GM12873 (cell line): ENCODE results near the gene PTRHD1.

ENCODE experiments used
- TF ChIP-seq, protein P1 (sequence below): IDR thresholded peaks from 2 replicates; pipeline ENCODE4 v1.5.1; 2012; ENCODE audit warnings: low read depth, mild to moderate bottlenecking, moderate library complexity, low read length, control low read depth; ENCODE audit not compliant: insufficient read depth; ENCODE audit errors: missing control alignments

The PTRHD1 gene

DNA sequence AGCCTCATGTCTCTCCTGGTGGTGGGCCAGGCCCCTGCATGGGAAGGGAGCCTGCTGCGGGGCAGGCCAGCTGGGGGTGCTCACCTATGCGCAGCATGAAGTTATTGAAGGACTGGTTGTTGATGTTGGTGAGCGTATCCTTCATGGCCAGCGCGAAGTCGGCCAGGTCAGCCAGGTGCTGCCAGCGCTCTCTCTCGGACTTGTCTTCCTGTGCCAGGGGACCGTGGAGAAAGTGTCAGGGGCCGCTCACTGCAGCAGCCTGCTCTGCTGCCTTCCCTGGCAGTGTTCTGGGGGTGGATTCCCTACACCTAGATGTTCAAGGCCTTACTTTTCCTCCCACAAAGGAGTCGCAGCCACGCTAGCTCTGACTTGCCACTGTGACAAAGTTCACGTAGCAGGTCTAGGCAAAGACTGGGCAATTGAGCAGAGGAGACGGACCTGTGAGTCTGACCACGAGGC lies 28.3 kb upstream of the PTRHD1 start:
- TF ChIP-seq, protein P1, sequence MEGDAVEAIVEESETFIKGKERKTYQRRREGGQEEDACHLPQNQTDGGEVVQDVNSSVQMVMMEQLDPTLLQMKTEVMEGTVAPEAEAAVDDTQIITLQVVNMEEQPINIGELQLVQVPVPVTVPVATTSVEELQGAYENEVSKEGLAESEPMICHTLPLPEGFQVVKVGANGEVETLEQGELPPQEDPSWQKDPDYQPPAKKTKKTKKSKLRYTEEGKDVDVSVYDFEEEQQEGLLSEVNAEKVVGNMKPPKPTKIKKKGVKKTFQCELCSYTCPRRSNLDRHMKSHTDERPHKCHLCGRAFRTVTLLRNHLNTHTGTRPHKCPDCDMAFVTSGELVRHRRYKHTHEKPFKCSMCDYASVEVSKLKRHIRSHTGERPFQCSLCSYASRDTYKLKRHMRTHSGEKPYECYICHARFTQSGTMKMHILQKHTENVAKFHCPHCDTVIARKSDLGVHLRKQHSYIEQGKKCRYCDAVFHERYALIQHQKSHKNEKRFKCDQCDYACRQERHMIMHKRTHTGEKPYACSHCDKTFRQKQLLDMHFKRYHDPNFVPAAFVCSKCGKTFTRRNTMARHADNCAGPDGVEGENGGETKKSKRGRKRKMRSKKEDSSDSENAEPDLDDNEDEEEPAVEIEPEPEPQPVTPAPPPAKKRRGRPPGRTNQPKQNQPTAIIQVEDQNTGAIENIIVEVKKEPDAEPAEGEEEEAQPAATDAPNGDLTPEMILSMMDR = no peak

DNA sequence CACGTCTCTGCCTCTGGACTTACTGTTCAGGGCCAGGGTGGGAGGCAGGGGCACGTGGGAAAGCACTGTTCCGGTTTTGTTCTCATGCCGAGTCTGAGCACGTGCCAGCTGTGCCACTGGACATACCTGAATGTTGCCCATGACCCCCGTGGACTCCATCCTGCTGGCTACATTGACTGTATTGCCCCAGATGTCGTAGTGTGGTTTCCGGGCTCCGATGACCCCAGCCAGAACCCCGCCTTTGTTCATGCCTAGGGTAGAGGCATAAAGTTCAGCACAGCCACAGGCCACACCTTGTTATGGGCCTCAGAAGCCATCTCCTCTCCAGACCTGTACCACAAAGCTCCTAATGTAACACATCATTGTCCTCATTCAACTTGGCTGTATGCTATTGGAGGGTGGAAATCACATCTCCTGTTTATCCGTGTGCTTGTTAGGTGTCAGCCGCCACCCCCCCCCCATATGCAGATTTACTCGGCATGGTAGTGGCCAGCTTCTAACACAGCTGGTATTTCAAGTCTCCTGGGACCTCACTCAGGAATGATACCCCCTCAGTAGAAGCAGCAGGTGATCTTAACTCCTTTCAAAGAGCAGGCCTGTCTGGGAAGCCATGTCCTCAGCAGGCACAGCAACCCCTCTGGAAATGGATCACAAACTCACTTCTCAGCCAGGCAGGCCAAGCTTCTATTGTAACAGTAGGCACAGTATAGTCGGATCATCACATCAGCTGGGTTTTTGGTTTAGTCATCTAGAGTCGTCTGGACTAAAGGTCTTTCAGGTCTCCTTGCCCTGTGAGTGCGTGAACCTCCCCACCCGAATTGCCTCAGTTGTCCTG lies 27.6 kb upstream of the PTRHD1 start:
- TF ChIP-seq, protein P1 = no peak

DNA sequence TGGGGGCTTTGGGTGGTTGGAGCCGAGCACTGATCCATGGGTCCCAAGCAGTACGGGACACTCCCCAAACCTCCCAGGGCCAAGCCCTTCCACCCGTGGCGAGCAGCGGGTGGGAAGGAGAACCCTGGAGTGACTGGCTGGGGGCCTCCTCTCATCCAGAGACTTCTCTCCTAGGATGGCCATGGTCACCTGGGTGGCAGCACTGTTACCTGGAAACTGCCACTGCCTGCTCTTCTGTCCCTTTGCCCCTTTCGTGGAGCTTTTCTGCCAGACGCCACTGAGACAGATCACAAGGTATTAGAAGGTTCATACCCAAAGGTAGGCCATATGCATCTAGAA lies 27.0 kb upstream of the PTRHD1 start:
- TF ChIP-seq, protein P1 = no peak

DNA sequence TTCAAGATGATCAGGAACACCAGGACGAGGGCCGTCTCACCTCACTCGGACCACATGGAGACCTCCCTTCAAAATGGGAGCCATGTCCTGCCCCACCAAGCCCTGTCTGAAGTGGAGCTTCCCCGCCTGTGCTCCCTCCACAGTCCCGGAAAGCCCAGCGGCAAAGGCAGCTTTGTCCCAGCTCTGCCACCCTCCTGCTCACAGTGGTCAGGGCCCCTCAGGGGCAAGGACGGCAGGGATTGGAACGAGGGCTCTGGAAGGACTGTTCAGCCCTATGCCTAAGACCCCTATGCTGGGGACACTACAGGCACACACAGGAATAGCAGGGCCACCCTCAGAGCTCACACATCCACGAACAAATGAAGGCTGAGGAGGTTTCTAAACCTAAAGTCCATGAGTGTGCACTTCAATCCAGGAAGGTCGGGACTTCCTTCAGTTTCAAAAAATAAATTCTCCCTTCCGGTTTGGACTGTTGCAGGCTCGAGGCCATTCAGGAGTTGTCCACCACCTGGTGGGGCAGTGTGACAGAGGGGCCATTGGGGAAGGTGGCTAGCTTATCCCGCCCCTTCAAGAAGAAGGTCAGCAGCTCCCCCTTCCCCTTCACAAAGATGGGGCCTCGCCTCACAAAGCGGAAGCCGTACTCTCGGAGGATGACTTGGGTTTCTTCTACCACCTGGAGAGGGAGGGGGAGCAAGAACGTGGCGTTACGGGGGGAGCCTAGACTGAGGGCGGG lies 26.4 kb upstream of the PTRHD1 start:
- TF ChIP-seq, protein P1 = no peak

DNA sequence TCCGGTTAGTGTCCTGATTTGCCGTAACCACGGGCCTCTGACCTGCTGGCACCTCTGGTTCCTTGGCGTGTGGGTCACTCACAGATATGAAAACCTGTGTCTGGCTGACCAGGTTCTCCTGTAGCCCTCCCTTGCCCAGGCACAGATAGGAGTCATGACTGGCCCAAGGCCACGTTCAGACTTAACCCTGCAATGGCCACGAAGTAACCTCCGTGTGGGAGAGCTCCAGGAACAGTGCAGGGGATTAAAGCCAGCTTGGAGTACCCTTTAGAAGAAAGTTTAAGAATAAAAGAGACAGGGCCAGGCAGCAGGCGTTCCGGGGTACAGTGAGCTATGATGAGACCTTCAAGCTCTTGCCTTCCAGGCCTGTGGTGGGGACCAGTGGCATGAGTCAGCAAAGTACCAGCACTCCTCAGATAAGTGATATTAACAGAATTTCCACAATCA lies 25.6 kb upstream of the PTRHD1 start:
- TF ChIP-seq, protein P1 = no peak

DNA sequence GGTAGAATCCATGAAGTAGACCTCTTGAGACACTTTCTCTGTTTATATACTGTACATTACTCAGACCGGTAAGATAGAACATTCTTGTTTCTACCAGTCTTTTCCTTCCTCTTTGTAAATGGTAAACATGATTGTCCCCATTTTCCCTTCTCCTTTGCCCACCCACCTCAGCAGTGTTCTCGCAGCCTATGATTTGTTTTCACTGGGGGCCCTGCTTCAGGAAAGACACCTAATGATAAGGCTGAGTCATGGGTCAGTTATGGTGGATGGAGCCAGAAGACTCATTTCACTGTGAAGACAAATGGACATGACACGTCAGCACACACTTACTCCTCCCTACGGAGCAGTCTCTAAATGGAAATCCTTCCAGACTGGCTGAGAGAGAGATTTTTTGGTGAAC lies 23.7 kb upstream of the PTRHD1 start:
- TF ChIP-seq, protein P1 = no peak

DNA sequence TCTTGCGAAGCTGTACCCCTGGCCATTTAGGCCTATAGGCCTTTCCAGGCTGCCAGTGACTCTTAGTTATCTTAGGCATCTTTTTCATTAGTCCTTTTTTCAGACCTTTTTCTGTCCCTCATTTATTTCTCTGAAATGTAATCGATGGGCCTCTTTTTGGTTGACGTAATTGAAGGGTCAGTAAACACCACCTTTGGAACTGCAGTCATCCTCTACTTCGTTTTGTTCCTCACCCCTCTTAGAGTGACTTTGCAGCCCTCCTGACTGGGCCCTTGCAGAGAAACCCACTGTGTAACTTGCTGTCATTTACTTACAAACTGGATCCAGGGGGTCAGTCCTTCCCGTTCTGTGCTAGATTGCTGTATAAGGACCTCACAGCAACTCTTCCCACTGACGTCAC lies 23.2 kb upstream of the PTRHD1 start:
- TF ChIP-seq, protein P1 = no peak
